ENCODE measurements around the gene COL15A1. TPM values are rescaled to one million over a fixed set of nuclear protein-coding genes. Genes with fewer than 3 reads are reported as not detected.

COL15A1 gene
- total and polyA plus RNA-seq, 10 donors, result 0.33 to 9.3 (median 2.1) TPM

DNA sequence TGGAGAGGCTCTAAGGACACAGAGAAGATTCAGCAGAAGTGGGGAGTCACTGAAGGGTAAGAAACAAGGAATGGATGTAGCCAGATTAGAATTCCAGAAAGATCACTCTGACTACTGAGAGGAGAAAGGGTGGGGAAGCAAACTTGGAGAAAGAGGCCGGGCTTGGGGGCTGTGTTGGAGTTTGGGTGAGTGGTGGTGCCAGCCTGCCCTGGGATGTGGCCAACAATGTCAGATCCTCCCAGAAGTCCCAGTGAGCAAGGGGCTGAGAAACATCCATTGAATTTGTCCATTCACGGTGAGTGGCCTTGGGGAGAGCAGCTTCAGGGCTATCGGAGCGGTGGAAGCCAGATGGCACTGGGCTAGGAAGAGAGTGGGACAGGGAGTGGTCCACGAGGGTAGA, 60.4 kb downstream of the COL15A1 start:
- TF ChIP-seq POLR2A (IDR thresholded peaks at IDR 0.05) (no peak), POLR2AphosphoS5 (IDR thresholded peaks at IDR 0.05) (no peak)
- TF ChIP-seq, protein P1, sequence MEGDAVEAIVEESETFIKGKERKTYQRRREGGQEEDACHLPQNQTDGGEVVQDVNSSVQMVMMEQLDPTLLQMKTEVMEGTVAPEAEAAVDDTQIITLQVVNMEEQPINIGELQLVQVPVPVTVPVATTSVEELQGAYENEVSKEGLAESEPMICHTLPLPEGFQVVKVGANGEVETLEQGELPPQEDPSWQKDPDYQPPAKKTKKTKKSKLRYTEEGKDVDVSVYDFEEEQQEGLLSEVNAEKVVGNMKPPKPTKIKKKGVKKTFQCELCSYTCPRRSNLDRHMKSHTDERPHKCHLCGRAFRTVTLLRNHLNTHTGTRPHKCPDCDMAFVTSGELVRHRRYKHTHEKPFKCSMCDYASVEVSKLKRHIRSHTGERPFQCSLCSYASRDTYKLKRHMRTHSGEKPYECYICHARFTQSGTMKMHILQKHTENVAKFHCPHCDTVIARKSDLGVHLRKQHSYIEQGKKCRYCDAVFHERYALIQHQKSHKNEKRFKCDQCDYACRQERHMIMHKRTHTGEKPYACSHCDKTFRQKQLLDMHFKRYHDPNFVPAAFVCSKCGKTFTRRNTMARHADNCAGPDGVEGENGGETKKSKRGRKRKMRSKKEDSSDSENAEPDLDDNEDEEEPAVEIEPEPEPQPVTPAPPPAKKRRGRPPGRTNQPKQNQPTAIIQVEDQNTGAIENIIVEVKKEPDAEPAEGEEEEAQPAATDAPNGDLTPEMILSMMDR (IDR thresholded peaks at IDR 0.05 in 8 of 11, conservative IDR thresholded peaks at IDR 0.05 in 3 of 11), result no peak
- DNase-seq, result no peak
- intact Hi-C loops (cut with DNase I; ENCODE audit: low total_unique reads), result no loop called here
- Histone ChIP-seq H3K27me3 (replicated peaks in 1 of 7) (no peaks in the 10 kb centered on the region), H3K36me3 (no peaks in the 10 kb centered on the region), H3K4me3 (no peak overlapping the region), H3K4me1 (peaks cover 0 to 25% (median 10%) of the 10 kb centered on the region in 6 donors), H3K27ac (no peak overlapping the region), H3K9me3 (peaks cover 0 to under 1% (median 0%) of the 10 kb centered on the region in 8 donors)
- WGBS, 5 donors, result 88 to 94% (median 92%) methylated on average over 5 of the region's 5 CpGs

- Histone ChIP-seq H3K9me3 (peaks cover 0 to 8% (median 4%) of the 10 kb centered on the region in 8 donors), H3K36me3 (no peaks in the 10 kb centered on the region), H3K4me1 (peaks cover 0 to 17% (median 8%) of the 10 kb centered on the region in 6 donors), H3K4me3 (no peak overlapping the region), H3K27ac (no peak overlapping the region), H3K27me3 (replicated peaks in 1 of 7) (no peaks in the 10 kb centered on the region)
- 90 to 97% (median 94%) methylated on average over 12 to 16 of the region's 16 CpGs for WGBS, 5 donors
- TF ChIP-seq, protein P1 (IDR thresholded peaks at IDR 0.05 in 8 of 11, conservative IDR thresholded peaks at IDR 0.05 in 3 of 11), result no peak
- TF ChIP-seq POLR2A (IDR thresholded peaks at IDR 0.05) (no peak), POLR2AphosphoS5 (IDR thresholded peaks at IDR 0.05) (no peak)
- DNase-seq, result no peak
- intact Hi-C loops (cut with DNase I; ENCODE audit: low total_unique reads), result no loop called here
Measured at GRCh38 chr9:99004717-99005460, 61.2 kb downstream of the COL15A1 start.

GRCh38 chr9:99005651-99006050, 61.9 kb downstream of the COL15A1 start:
- Histone ChIP-seq H3K27me3 (replicated peaks in 1 of 7) (no peaks in the 10 kb centered on the region), H3K9me3 (peaks cover 0 to 15% (median 11%) of the 10 kb centered on the region in 8 donors), H3K4me3 (no peak overlapping the region), H3K4me1 (peaks cover 0 to 10% (median 3%) of the 10 kb centered on the region in 6 donors), H3K27ac (no peak overlapping the region), H3K36me3 (no peaks in the 10 kb centered on the region)
- DNase-seq, result no peak
- WGBS, 5 donors, result 91 to 99% (median 94%) methylated on average over 6 of the region's 6 CpGs
- TF ChIP-seq POLR2A (IDR thresholded peaks at IDR 0.05) (no peak), POLR2AphosphoS5 (IDR thresholded peaks at IDR 0.05) (no peak)
- TF ChIP-seq, protein P1 (IDR thresholded peaks at IDR 0.05 in 8 of 11, conservative IDR thresholded peaks at IDR 0.05 in 3 of 11), result no peak
- intact Hi-C loops (cut with DNase I; ENCODE audit: low total_unique reads), result no loop called here

DNA sequence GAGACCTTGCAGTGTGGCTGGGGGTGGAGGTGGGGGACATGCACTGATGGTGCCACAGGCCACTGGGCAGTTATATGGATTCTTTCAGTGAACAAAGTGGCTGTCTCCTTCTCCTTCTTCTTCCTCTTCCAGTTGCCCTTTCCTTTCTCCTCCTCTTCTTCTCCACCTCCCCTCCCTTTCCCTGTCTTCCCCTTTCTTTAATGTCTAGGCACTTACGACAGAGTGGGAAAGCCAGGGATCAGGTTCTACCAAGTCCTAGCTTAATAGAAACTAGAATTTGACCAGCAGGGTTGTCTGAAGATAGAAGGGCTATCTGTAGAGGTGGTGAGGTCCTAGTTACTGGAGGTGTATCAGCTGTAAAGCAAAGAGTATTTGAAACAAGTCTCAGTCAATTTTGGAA, 62.8 kb downstream of the COL15A1 start:
- peaks cover 0 to 1% (median 0%) of the 10 kb centered on the region in 6 donors for H3K4me1 ChIP-seq
- DNase-seq, result no peak
- H3K27ac ChIP-seq, result no peak overlapping the region
- WGBS, 5 donors, result 86 to 100% (median 89%) methylated on average over 1 of the region's 1 CpG
- no peaks in the 10 kb centered on the region for H3K36me3 ChIP-seq
- H3K9me3 ChIP-seq, result peaks cover 0 to 24% (median 20%) of the 10 kb centered on the region in 8 donors
- H3K27me3 ChIP-seq (replicated peaks in 1 of 7), result no peaks in the 10 kb centered on the region
- TF ChIP-seq POLR2AphosphoS5 (IDR thresholded peaks at IDR 0.05) (no peak), POLR2A (IDR thresholded peaks at IDR 0.05) (no peak)
- TF ChIP-seq, protein P1 (IDR thresholded peaks at IDR 0.05 in 8 of 11, conservative IDR thresholded peaks at IDR 0.05 in 3 of 11), result no peak
- intact Hi-C loops (cut with DNase I; ENCODE audit: low total_unique reads), result no loop called here
- H3K4me3 ChIP-seq, result no peak overlapping the region

Data from spleen (tissue), 11 donors.